PC-3 (cell line): ENCODE measurements around the gene PTRHD1.

Experiments used
- CTCF ChIP-seq: fragments of 300-600 bp; sonication (generic); conservative IDR thresholded peaks from 2 replicates; pipeline ENCODE4 v1.5.1; 2017; ENCODE audit warnings: antibody characterized with exemption, low read depth, mild to moderate bottlenecking, low read length
- EZH2 ChIP-seq: fragments of 300-600 bp; sonication (generic); IDR thresholded peaks from one replicate; pipeline ENCODE4 v1.6.1; 2017; ENCODE audit warnings: antibody characterized with exemption, mild to moderate bottlenecking, low read length; ENCODE audit not compliant: unreplicated experiment

GRCh38 chr2:24830351-24830750, 37.2 kb upstream of the PTRHD1 start:
- peak; percentile 35 for TF ChIP-seq CTCF
- no peak for TF ChIP-seq EZH2
